ENCODE results near the gene RAD51D.

- TF ChIP-seq, protein P1, sequence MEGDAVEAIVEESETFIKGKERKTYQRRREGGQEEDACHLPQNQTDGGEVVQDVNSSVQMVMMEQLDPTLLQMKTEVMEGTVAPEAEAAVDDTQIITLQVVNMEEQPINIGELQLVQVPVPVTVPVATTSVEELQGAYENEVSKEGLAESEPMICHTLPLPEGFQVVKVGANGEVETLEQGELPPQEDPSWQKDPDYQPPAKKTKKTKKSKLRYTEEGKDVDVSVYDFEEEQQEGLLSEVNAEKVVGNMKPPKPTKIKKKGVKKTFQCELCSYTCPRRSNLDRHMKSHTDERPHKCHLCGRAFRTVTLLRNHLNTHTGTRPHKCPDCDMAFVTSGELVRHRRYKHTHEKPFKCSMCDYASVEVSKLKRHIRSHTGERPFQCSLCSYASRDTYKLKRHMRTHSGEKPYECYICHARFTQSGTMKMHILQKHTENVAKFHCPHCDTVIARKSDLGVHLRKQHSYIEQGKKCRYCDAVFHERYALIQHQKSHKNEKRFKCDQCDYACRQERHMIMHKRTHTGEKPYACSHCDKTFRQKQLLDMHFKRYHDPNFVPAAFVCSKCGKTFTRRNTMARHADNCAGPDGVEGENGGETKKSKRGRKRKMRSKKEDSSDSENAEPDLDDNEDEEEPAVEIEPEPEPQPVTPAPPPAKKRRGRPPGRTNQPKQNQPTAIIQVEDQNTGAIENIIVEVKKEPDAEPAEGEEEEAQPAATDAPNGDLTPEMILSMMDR (optimal IDR thresholded peaks at IDR 0.05 in 1 of 3, IDR thresholded peaks at IDR 0.05 in 1 of 3, conservative IDR thresholded peaks at IDR 0.05 in 1 of 3; ENCODE audit: extremely low read depth in 1 of 3, insufficient read depth in 2 of 3, low read length in 3 of 3) = no peak
- no peak for TF ChIP-seq EZH2 (IDR thresholded peaks at IDR 0.05; ENCODE audit: low read length)
These were observed 44.7 kb downstream of the RAD51D start for GRCh38 chr17:35074711-35075707.

All from keratinocyte (primary cell).